ENCODE data around the gene ADM2.
"Not testable (repeated sequence)": the region's sequence is repeated elsewhere in the genome, so short reads cannot be mapped to it uniquely, and the experiment has no call there.

ADM2 gene

DNA sequence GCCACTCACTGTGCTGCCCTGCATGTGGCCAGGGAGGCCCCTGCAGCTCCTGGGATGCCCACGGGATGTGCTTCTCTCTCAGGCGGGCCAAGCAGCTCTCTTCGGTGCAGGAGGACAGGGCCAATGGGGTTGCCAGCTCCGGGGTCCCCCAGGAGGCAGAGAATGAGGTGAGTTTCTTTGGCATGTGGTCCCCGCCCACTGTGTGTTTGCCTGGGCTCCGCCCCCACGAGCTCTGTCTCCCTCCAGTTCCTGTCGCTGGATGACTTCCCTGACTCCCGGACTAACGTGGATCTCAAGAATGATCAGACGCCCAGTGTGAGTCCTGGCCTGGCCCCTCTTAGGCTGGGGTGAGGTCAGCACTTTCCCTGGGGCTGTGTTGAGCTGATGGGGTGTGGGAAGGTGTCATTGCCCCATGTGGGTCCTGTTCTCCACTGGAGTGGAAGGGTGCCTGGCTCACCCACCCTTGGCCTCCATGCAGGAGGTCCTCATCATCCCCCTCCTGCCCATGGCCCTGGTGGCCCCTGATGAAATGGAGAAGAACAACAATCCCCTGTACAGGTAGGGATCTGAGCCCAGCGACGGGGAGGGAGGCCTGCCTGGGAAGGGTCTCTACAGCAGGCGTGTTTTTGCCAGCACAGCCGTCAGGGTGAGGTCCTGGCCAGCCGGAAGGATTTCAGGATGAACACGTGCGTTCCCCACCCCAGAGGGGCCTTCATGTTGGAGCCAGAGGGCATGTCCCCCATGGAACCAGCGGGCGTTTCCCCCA is 36.3 kb downstream of the ADM2 start:
- H3K27ac ChIP-seq (ENCODE audit: low read depth, low read length): no peak overlapping the region
- H3K9me3 ChIP-seq (ENCODE audit: control insufficient read depth, insufficient read depth, low read depth, low read length): no peaks in the 10 kb centered on the region
- H3K4me3 ChIP-seq (ENCODE audit: low read depth, low read length): no peak overlapping the region
- H3K4me1 ChIP-seq (ENCODE audit: control insufficient read depth, insufficient read depth, low read length): no peaks in the 10 kb centered on the region
- H3K27me3 ChIP-seq (ENCODE audit: control insufficient read depth, insufficient read depth, low read length): no peaks in the 10 kb centered on the region
- peaks cover 54% of the 10 kb centered on the region for H3K36me3 ChIP-seq (ENCODE audit: control insufficient read depth, insufficient read depth, low read length)
- H3K9ac ChIP-seq (ENCODE audit: low read length): no peak overlapping the region

DNA sequence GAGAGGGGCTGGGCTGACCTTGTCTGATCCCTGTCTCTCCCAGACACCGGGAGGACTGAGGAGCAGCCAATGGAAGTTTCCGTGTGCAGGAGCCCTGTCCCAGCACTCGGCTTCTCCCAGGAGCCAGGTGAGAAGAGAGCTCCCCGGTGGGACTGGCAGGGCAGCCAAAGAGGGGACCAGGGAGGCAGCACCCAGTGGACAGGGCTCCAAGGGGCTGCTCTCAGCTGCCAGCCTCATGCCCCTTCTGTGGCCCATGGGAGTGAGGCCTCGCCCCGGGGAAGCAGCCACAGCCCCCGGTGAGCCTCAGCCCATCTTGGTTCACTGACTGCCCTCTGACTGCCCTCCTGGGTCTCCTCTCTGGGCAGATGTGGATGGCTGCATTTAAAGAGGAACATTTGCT is 37.3 kb downstream of the ADM2 start:
- H3K4me1 ChIP-seq (ENCODE audit: control insufficient read depth, insufficient read depth, low read length): no peaks in the 10 kb centered on the region
- H3K27me3 ChIP-seq (ENCODE audit: control insufficient read depth, insufficient read depth, low read length): no peaks in the 10 kb centered on the region
- no peaks in the 10 kb centered on the region for H3K9me3 ChIP-seq (ENCODE audit: control insufficient read depth, insufficient read depth, low read depth, low read length)
- H3K9ac ChIP-seq (ENCODE audit: low read length): no peak overlapping the region
- H3K4me3 ChIP-seq (ENCODE audit: low read depth, low read length): no peak overlapping the region
- H3K36me3 ChIP-seq (ENCODE audit: control insufficient read depth, insufficient read depth, low read length): peaks cover 63% of the 10 kb centered on the region
- no peak overlapping the region for H3K27ac ChIP-seq (ENCODE audit: low read depth, low read length)

DNA sequence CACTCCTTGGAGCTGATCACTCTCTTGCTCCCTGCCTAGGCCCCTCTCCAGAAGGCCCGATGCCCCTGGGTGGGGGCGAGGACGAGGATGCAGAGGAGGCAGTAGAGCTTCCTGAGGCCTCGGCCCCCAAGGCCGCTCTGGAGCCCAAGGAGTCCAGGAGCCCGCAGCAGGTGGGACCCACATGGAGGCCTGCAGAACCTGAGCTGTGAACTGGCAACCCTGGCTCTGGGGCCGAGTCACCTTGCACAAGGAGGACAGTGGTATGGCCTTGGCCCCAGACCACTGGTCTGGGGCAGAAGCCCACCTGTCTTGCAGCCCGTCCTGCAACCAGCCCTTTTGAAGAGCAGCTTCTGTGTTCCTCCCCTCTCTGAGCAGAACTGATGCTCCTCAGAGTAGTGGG is 37.8 kb downstream of the ADM2 start:
- Histone ChIP-seq H3K36me3 (ENCODE audit: control insufficient read depth, insufficient read depth, low read length) (peaks cover 66% of the 10 kb centered on the region), H3K9ac (ENCODE audit: low read length) (no peak overlapping the region), H3K9me3 (ENCODE audit: control insufficient read depth, insufficient read depth, low read depth, low read length) (no peaks in the 10 kb centered on the region)

DNA sequence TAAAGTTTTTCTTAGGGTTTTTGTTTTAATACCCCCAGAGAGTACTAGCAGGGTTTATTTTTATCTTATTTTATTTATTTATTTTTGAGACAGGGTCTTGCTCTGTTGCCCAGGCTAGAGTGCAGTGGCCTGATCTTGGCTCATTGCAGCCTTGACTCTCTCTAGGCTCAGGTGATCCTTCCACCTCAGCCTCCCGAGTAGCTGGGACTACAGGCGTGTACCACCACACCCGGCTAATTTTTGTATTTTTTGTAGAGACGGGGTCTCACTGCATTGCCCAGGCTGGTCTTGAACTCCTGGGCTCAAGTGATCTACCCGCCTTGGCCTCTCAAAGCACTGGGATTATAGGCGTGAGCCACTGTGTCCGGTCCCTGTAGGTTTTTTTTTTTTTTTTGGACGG is 38.8 kb downstream of the ADM2 start:
- H3K9ac ChIP-seq (ENCODE audit: low read length): not testable (repeated sequence)

More for the DNA sequence above, 37.8 kb downstream of the ADM2 start:
- Histone ChIP-seq H3K4me3 (ENCODE audit: low read depth, low read length) (no peak overlapping the region), H3K27ac (ENCODE audit: low read depth, low read length) (no peak overlapping the region), H3K4me1 (ENCODE audit: control insufficient read depth, insufficient read depth, low read length) (no peaks in the 10 kb centered on the region), H3K27me3 (ENCODE audit: control insufficient read depth, insufficient read depth, low read length) (no peaks in the 10 kb centered on the region)

DNA sequence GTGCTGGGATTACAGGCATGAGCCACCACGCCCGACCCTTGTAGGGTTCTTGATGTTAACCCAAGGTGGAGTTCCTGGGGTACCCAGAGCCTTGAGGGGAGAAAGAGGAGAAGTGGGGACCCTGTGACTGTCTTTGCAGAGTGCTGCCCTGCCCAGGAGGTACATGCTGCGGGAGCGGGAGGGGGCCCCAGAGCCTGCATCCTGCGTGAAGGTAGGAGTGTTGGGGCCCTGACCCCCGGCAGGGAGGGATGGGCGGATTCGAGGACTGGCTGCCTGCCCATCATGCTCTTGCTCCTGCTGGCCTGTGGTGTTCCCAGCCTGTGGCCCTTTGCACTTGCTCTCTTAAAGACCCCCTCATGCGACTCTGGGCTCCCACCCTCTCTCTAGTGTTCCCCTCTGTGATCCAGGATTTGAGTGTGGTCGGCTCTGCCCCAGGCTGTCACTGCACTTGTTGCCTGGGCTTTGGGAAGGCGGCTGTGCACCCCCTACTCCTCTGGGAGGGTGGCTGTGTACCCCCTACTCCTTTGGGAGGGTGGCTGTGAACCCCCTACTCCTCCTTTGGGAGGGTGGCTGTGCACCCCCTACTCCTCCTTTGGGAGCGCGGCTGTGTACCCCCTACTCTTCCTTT is 39.6 kb downstream of the ADM2 start:
- H3K36me3 ChIP-seq (ENCODE audit: control insufficient read depth, insufficient read depth, low read length): peaks cover 66% of the 10 kb centered on the region
- H3K4me1 ChIP-seq (ENCODE audit: control insufficient read depth, insufficient read depth, low read length): no peaks in the 10 kb centered on the region
- no peak overlapping the region for H3K27ac ChIP-seq (ENCODE audit: low read depth, low read length)
- no peak overlapping the region for H3K9ac ChIP-seq (ENCODE audit: low read length)
- H3K9me3 ChIP-seq (ENCODE audit: control insufficient read depth, insufficient read depth, low read depth, low read length): no peaks in the 10 kb centered on the region
- no peaks in the 10 kb centered on the region for H3K27me3 ChIP-seq (ENCODE audit: control insufficient read depth, insufficient read depth, low read length)
- H3K4me3 ChIP-seq (ENCODE audit: low read depth, low read length): no peak overlapping the region

More for the DNA sequence above, 38.8 kb downstream of the ADM2 start:
- not testable (repeated sequence) for H3K27me3 ChIP-seq (ENCODE audit: control insufficient read depth, insufficient read depth, low read length); H3K4me1 ChIP-seq (ENCODE audit: control insufficient read depth, insufficient read depth, low read length); H3K9me3 ChIP-seq (ENCODE audit: control insufficient read depth, insufficient read depth, low read depth, low read length); H3K27ac ChIP-seq (ENCODE audit: low read depth, low read length); H3K4me3 ChIP-seq (ENCODE audit: low read depth, low read length)
- peaks cover 66% of the 10 kb centered on the region for H3K36me3 ChIP-seq (ENCODE audit: control insufficient read depth, insufficient read depth, low read length)

DNA sequence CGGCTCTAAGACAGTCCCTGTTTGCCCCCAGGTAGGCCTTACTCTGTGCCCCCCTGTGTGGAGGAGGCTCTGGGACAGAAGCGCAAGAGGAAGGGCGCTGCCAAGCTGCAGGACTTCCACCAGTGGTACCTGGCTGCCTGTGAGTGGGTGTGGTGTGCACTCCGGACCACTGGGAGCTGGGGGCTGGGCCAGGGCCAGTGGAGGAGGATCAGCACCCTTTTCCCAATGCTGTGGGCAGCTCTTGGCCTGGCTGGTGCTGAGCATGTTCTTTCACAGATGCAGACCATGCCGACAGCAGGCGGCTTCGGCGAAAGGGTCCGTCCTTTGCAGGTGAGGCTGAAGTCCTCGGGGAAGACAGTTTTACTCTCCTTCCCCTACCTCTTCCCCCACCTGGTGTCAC is 40.4 kb downstream of the ADM2 start:
- Histone ChIP-seq H3K9ac (ENCODE audit: low read length) (no peak overlapping the region), H3K9me3 (ENCODE audit: control insufficient read depth, insufficient read depth, low read depth, low read length) (no peaks in the 10 kb centered on the region), H3K27ac (ENCODE audit: low read depth, low read length) (no peak overlapping the region), H3K4me3 (ENCODE audit: low read depth, low read length) (no peak overlapping the region), H3K4me1 (ENCODE audit: control insufficient read depth, insufficient read depth, low read length) (peaks cover 3% of the 10 kb centered on the region; the same call in 1 of the 2 replicates), H3K36me3 (ENCODE audit: control insufficient read depth, insufficient read depth, low read length) (peaks cover 60% of the 10 kb centered on the region), H3K27me3 (ENCODE audit: control insufficient read depth, insufficient read depth, low read length) (peaks cover 3% of the 10 kb centered on the region; the same call in 1 of the 2 replicates)

DNA sequence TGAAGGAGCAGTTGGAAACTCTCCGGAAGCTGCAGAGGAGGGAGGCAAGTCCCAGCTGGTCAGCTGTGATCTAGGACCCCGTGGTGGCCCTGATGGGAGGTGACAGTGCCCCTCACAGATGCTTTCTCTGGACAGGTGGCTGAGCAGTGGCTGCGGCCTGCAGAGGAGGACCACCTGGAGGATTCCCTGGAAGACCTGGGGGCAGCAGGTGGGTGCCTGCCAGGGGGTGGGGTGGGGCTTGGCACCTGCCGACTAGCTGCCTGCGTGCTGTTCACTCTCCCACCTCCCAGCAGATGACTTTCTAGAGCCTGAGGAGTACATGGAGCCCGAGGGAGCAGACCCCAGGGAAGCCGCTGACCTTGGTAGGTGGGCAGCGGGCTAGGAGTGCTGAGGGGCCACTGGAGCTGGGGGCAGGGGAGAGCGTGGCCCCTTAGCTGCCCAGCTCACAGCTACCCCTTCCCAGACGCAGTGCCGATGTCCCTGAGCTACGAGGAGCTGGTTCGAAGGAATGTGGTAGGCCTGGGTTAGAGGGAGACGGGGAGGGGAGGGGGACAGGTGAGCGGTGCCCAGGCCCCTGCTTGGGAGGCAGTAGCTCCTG is 41.0 kb downstream of the ADM2 start:
- H3K27ac ChIP-seq (ENCODE audit: low read depth, low read length): no peak overlapping the region
- peaks cover 55% of the 10 kb centered on the region for H3K36me3 ChIP-seq (ENCODE audit: control insufficient read depth, insufficient read depth, low read length)
- no peak overlapping the region for H3K9ac ChIP-seq (ENCODE audit: low read length)
- H3K4me1 ChIP-seq (ENCODE audit: control insufficient read depth, insufficient read depth, low read length): peaks cover 6% of the 10 kb centered on the region; the same call in 1 of the 2 replicates
- H3K27me3 ChIP-seq (ENCODE audit: control insufficient read depth, insufficient read depth, low read length): peaks cover 8% of the 10 kb centered on the region
- no peaks in the 10 kb centered on the region for H3K9me3 ChIP-seq (ENCODE audit: control insufficient read depth, insufficient read depth, low read depth, low read length)
- no peak overlapping the region for H3K4me3 ChIP-seq (ENCODE audit: low read depth, low read length)

DNA sequence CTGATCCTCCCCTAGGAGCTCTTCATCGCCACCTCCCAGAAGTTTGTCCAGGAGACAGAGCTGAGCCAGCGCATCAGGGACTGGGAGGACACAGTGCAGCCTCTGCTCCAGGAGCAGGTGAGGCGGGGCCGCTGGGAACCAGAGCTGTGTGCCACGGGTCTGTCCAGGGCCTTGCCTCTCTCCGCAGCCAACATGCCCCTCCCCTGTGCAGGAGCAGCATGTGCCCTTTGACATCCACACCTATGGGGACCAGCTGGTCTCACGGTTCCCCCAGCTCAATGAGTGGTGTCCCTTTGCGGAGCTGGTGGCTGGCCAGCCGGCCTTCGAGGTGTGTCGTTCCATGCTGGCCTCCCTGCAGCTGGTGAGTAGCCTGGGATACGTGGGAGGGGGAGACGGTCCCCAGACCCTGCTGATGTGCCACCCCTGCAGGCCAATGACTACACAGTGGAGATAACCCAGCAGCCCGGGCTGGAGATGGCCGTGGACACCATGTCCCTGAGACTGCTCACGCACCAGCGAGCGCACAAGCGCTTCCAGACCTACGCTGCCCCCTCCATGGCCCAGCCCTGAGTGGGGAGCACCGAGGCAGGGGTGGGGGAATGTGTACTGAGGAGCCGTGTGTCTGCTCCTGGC is 41.6 kb downstream of the ADM2 start:
- Histone ChIP-seq H3K4me3 (ENCODE audit: low read depth, low read length) (no peak overlapping the region), H3K27me3 (ENCODE audit: control insufficient read depth, insufficient read depth, low read length) (peaks cover 15% of the 10 kb centered on the region), H3K36me3 (ENCODE audit: control insufficient read depth, insufficient read depth, low read length) (peaks cover 49% of the 10 kb centered on the region), H3K27ac (ENCODE audit: low read depth, low read length) (no peak overlapping the region), H3K9me3 (ENCODE audit: control insufficient read depth, insufficient read depth, low read depth, low read length) (no peaks in the 10 kb centered on the region), H3K4me1 (ENCODE audit: control insufficient read depth, insufficient read depth, low read length) (peaks cover 6% of the 10 kb centered on the region; the same call in 1 of the 2 replicates), H3K9ac (ENCODE audit: low read length) (no peak overlapping the region)

DNA sequence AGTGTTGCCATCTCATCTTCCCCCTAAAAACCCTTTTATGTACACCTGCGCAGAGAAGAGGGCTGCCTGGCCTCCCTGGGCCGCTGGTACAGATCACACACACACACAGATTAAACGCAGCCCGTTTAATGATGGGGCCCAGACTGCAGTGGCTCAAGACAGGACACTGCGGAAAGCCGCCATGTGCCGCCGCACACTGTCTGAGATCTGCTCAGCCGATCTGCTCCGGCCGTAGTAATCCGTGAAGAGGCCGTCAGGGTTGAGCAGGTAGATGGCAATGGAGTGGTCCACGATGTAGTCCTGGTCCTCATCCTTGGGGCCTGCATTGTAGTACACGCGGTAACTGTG is 42.1 kb downstream of the ADM2 start:
- H3K9ac ChIP-seq (ENCODE audit: low read length): no peak overlapping the region
- H3K27ac ChIP-seq (ENCODE audit: low read depth, low read length): no peak overlapping the region
- H3K4me1 ChIP-seq (ENCODE audit: control insufficient read depth, insufficient read depth, low read length): peaks cover 6% of the 10 kb centered on the region; the same call in 1 of the 2 replicates
- H3K36me3 ChIP-seq (ENCODE audit: control insufficient read depth, insufficient read depth, low read length): peaks cover 44% of the 10 kb centered on the region
- no peak overlapping the region for H3K4me3 ChIP-seq (ENCODE audit: low read depth, low read length)
- no peaks in the 10 kb centered on the region for H3K9me3 ChIP-seq (ENCODE audit: control insufficient read depth, insufficient read depth, low read depth, low read length)
- H3K27me3 ChIP-seq (ENCODE audit: control insufficient read depth, insufficient read depth, low read length): peaks cover 20% of the 10 kb centered on the region

DNA sequence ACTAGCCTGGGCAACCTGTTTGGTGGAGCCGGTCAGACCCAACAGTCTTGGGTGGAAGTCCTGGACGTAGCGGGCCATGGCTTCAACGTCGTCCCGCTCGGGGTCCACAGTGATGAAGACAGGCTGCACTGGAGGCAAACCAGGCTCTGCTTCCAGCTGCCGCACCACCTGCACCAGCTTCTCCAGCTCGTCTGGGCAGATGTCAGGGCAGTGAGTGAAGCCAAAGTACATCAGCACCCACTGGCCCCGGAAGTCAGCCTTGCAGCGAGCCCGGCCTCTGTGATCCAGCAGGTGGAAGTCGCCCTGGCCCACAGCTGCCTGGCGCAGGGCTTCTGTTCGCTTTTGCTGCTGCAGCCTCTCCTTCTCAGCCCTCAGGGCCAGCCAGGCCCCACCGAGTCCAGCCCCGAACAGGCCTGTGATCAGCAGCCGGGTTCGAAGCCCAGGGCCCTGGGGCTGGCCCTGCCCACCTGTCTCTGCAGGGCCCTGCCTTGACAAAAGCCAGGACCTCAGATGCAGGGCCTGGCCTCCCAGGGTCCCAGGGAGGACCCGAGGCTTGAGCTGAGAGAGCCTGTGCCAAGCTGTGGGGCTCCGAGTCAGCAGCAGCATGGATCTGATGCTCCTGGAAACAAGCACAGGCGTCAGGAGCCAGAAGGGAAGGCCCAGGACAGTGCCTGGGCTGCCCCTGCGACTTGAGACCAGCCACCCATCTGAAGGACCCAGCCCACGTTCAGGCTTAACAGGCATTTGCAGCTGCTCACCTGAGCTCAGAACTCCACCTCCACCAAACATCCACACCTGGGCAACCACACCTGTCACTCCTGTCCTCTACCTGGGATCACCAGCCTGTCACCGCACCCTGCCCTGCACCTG is 42.7 kb downstream of the ADM2 start:
- peaks cover 6% of the 10 kb centered on the region; the same call in 1 of the 2 replicates for H3K4me1 ChIP-seq (ENCODE audit: control insufficient read depth, insufficient read depth, low read length)
- H3K9ac ChIP-seq (ENCODE audit: low read length): peak overlapping the region; percentile 91
- H3K4me3 ChIP-seq (ENCODE audit: low read depth, low read length): peak overlapping the region; percentile 91
- H3K27me3 ChIP-seq (ENCODE audit: control insufficient read depth, insufficient read depth, low read length): peaks cover 26% of the 10 kb centered on the region
- H3K36me3 ChIP-seq (ENCODE audit: control insufficient read depth, insufficient read depth, low read length): peaks cover 38% of the 10 kb centered on the region
- no peaks in the 10 kb centered on the region for H3K9me3 ChIP-seq (ENCODE audit: control insufficient read depth, insufficient read depth, low read depth, low read length)
- no peak overlapping the region for H3K27ac ChIP-seq (ENCODE audit: low read depth, low read length)
